NCI-H510A (cell line): ENCODE results near the gene MEIOSIN.
A peak's percentile ranks its signal among the peaks of the same experiment; 100 is the strongest.
"Not testable (repeated sequence)": the region's sequence is repeated elsewhere in the genome, so short reads cannot be mapped to it uniquely, and the experiment has no call there.

Source experiments
- DNase-seq: peaks from one replicate; lab custom pipeline; 2025; lab: John Stamatoyannopoulos, UW

MEIOSIN gene

GRCh38 chr19:45780448-45781213, 47.4 kb downstream of the MEIOSIN start:
- DNase-seq = no peak

GRCh38 chr19:45781214-45782161, 48.2 kb downstream of the MEIOSIN start:
- DNase-seq = peak; percentile 77

- DNase-seq = no peak
Observed at GRCh38 chr19:45782162-45782691, 49.0 kb downstream of the MEIOSIN start, which contains the start of gene DMPK. Gene DMPK, minus strand, starts transcription at chr19:45782490. Its CDS starts 138 bp downstream, at chr19:45782352.

GRCh38 chr19:45782820-45783785, 49.9 kb downstream of the MEIOSIN start:
- DNase-seq = no peak

- no peak for DNase-seq
Observed at GRCh38 chr19:45784096-45784495, 50.9 kb downstream of the MEIOSIN start.

GRCh38 chr19:45785097-45785496, 51.9 kb downstream of the MEIOSIN start:
- no peak for DNase-seq

- no peak for DNase-seq
Observed at GRCh38 chr19:45785781-45786532, 52.7 kb downstream of the MEIOSIN start.

GRCh38 chr19:45786533-45786894, 53.3 kb downstream of the MEIOSIN start:
- no peak for DNase-seq

GRCh38 chr19:45789035-45789786, 56.0 kb downstream of the MEIOSIN start:
- DNase-seq = no peak

- DNase-seq = no peak
Observed at GRCh38 chr19:45790942-45791341, 57.7 kb downstream of the MEIOSIN start.

- DNase-seq = no peak
Observed at GRCh38 chr19:45791744-45792469, 58.7 kb downstream of the MEIOSIN start.

- peak; percentile 96 for DNase-seq
Observed at GRCh38 chr19:45792470-45793177, 59.4 kb downstream of the MEIOSIN start, which contains the start of gene DMWD. Gene DMWD, minus strand, starts transcription at chr19:45792845. Its CDS starts 89 bp downstream, at chr19:45792756.

- DNase-seq = no peak
Observed at GRCh38 chr19:45793178-45793564, 59.9 kb downstream of the MEIOSIN start.

- DNase-seq = no peak
Observed at GRCh38 chr19:45793876-45794275, 60.6 kb downstream of the MEIOSIN start.

GRCh38 chr19:45794627-45795026, 61.4 kb downstream of the MEIOSIN start:
- no peak for DNase-seq

- DNase-seq = peak; percentile 38
Observed at GRCh38 chr19:45798995-45799517, 65.8 kb downstream of the MEIOSIN start.

GRCh38 chr19:45799541-45799940, 66.3 kb downstream of the MEIOSIN start:
- not testable (repeated sequence) for DNase-seq

GRCh38 chr19:45800070-45800553, 66.9 kb downstream of the MEIOSIN start:
- no peak for DNase-seq
